SK-N-SH (cell line): ENCODE results near the gene SPEG. TPM values are rescaled to one million over a fixed set of nuclear protein-coding genes. Genes with fewer than 3 reads are reported as not detected.

ENCODE experiments used
- CTCF ChIA-PET: fragments of 300-600, 350-600 bp; formaldehyde crosslinking; extraction: SDS; loops from one replicate; lab custom pipeline; 2021; lab: Yijun Ruan, JAX
- POLR2A ChIA-PET: fragments of 350-600 bp; sonication (Branson Sonifier 250); formaldehyde crosslinking; extraction: SDS; loops from one replicate; lab custom pipeline; 2020; ENCODE audit warnings: antibody characterized with exemption, inconsistent platforms; lab: Yijun Ruan, JAX
- DNase-seq: peaks from one replicate; pipeline ENCODE4 v3.0.0; 2012
- H2AFZ ChIP-seq: fragments of 200-600 bp; sonication (generic); 2 replicates; pipeline ENCODE4 v1.8.1; 2016; ENCODE audit warnings: antibody characterized with exemption, mild to moderate bottlenecking, low read depth
- H3F3A ChIP-seq: fragments of 200-600 bp; sonication (generic); replicated peaks from 2 replicates; pipeline ENCODE3; 2016; ENCODE audit warnings: antibody characterized with exemption, mild to moderate bottlenecking; ENCODE audit not compliant: insufficient read depth
- H3K27ac ChIP-seq, 2 experiments: fragments of 200-500 bp in 1 of 2; fragments of 200-600 bp in 1 of 2; sonication (Bioruptor generic) in 1 of 2; sonication (generic), shearing (Covaris generic) in 1 of 2; 2 replicates each; pipeline versions ENCODE4 v1.5.1 to v1.6.1; 2014 to 2016; ENCODE audit warnings: low read depth in 2 of 2, inconsistent platforms in 1 of 2, low read length in 1 of 2, mild to moderate bottlenecking in 1 of 2, mixed read lengths in 1 of 2
- H3K27me3 ChIP-seq: fragments of 200-600 bp; sonication (generic), shearing (Covaris generic); 2 replicates; pipeline ENCODE4 v1.6.1; 2016; ENCODE audit warnings: mixed run types; ENCODE audit not compliant: insufficient read depth
- H3K36me3 ChIP-seq, 2 experiments: fragments of 200-500 bp in 1 of 2; fragments of 200-600 bp in 1 of 2; sonication (Bioruptor generic) in 1 of 2; sonication (generic) in 1 of 2; replicated peaks in 1 of 2; 2 replicates each; pipeline versions ENCODE3 to v1.5.1; 2014 to 2016; ENCODE audit warnings: low read length in 1 of 2, mild to moderate bottlenecking in 1 of 2; ENCODE audit not compliant: insufficient read depth in 2 of 2, control insufficient read depth in 1 of 2
- H3K4me1 ChIP-seq, 2 experiments: fragments of 200-500 bp in 1 of 2; fragments of 200-600 bp in 1 of 2; sonication (Bioruptor generic) in 1 of 2; sonication (generic), shearing (Covaris generic) in 1 of 2; 2 replicates each; pipeline versions ENCODE4 v1.5.1 to v1.6.1; 2014 to 2016; ENCODE audit warnings: low read depth in 1 of 2, low read length in 1 of 2, mixed run types in 1 of 2; ENCODE audit not compliant: insufficient read depth in 2 of 2, control insufficient read depth in 1 of 2
- H3K4me2 ChIP-seq: fragments of 200-600 bp; sonication (generic), shearing (Covaris generic); 2 replicates; pipeline ENCODE4 v1.6.1; 2017; ENCODE audit warnings: mixed run types
- H3K4me3 ChIP-seq, 2 experiments: fragments of 200-500 bp in 1 of 2; fragments of 200-600 bp in 1 of 2; sonication (Bioruptor generic) in 1 of 2; sonication (generic), shearing (Covaris generic) in 1 of 2; 2 replicates each; pipeline versions ENCODE4 v1.5.1 to v1.8.1; 2014 to 2016; ENCODE audit warnings: low read depth in 2 of 2, inconsistent platforms in 1 of 2, low read length in 1 of 2, mild to moderate bottlenecking in 1 of 2, mixed read lengths in 1 of 2, moderate library complexity in 1 of 2
- H3K79me2 ChIP-seq: fragments of 200-600 bp; sonication (generic); 2 replicates; pipeline ENCODE4 v1.8.1; 2017; ENCODE audit warnings: mild to moderate bottlenecking; ENCODE audit not compliant: insufficient read depth
- H3K9ac ChIP-seq: fragments of 200-600 bp; sonication (generic); 2 replicates; pipeline ENCODE4 v1.6.1; 2017; ENCODE audit warnings: mixed run types
- H3K9me2 ChIP-seq: fragments of 200-600 bp; sonication (generic); 2 replicates; pipeline ENCODE4 v1.6.1; 2017; ENCODE audit warnings: mixed run types
- H3K9me3 ChIP-seq: fragments of 200-600 bp; sonication (generic); 2 replicates; pipeline ENCODE4 v1.6.1; 2017; ENCODE audit warnings: mixed run types, mild to moderate bottlenecking, moderate library complexity
- H4K20me1 ChIP-seq: fragments of 200-600 bp; sonication (generic); 2 replicates; pipeline ENCODE4 v1.6.1; 2017; ENCODE audit warnings: mild to moderate bottlenecking, mixed run types; ENCODE audit not compliant: insufficient read depth
- CTCF ChIP-seq: fragments of 200-600 bp; sonication (generic); IDR thresholded peaks from 2 replicates; pipeline ENCODE4 v1.6.1; 2017; ENCODE audit warnings: antibody characterized with exemption, mild to moderate bottlenecking, moderate library complexity
- FOXJ3 ChIP-seq: sonication (generic); formaldehyde crosslinking; IDR thresholded peaks from 2 replicates; pipeline ENCODE4 v1.5.1; 2020; ENCODE audit warnings: mild to moderate bottlenecking, missing genetic modification reagents
- FOXM1 ChIP-seq: IDR thresholded peaks from 2 replicates; pipeline ENCODE4 v1.4.0; 2012; ENCODE audit warnings: low read depth, mild to moderate bottlenecking
- GATA2 ChIP-seq: sonication (generic); formaldehyde crosslinking; IDR thresholded peaks from 2 replicates; pipeline ENCODE4 v1.5.0; 2020; ENCODE audit warnings: mild to moderate bottlenecking, missing genetic modification reagents
- IRF3 ChIP-seq: fragments of 150-350 bp; IDR thresholded peaks from 2 replicates; pipeline ENCODE4 v1.6.1; 2016; ENCODE audit warnings: mild to moderate bottlenecking, low read depth, low read length
- JUND ChIP-seq: IDR thresholded peaks from 2 replicates; pipeline ENCODE4 v1.4.0; 2012
- MEF2A ChIP-seq: IDR thresholded peaks from 2 replicates; pipeline ENCODE4 v1.4.0; 2012; ENCODE audit warnings: low read depth, borderline replicate concordance
- MXI1 ChIP-seq: IDR thresholded peaks from 2 replicates; pipeline ENCODE4 v1.6.1; 2012; ENCODE audit warnings: mild to moderate bottlenecking, low read depth, low read length, improper control_type of control experiment
- NRF1 ChIP-seq: IDR thresholded peaks from 2 replicates; pipeline ENCODE4 v1.6.1; 2012; ENCODE audit warnings: low read depth, mild to moderate bottlenecking, low read length
- PBX3 ChIP-seq: IDR thresholded peaks from 2 replicates; pipeline ENCODE4; 2012
- POLR2AphosphoS5 ChIP-seq: IDR thresholded peaks from 2 replicates; pipeline ENCODE4 v1.6.1; 2012; ENCODE audit warnings: low read depth, low read length
- RXRA ChIP-seq: IDR thresholded peaks from 2 replicates; pipeline ENCODE4 v1.4.0; 2012; ENCODE audit warnings: low read depth, mild to moderate bottlenecking, borderline replicate concordance
- SMC3 ChIP-seq: IDR thresholded peaks from 2 replicates; pipeline ENCODE4 v1.6.1; 2012; ENCODE audit warnings: low read depth, low read length, improper control_type of control experiment
- TAF1 ChIP-seq: IDR thresholded peaks from 2 replicates; pipeline ENCODE4 v1.6.1; 2012; ENCODE audit warnings: low read depth, mild to moderate bottlenecking, low read length, moderate library complexity, borderline replicate concordance
- USF1 ChIP-seq: IDR thresholded peaks from 2 replicates; pipeline ENCODE4 v1.4.0; 2012; ENCODE audit warnings: low read depth, borderline replicate concordance
- WGBS: methylation state at CpG from one replicate; pipeline ENCODE4 v1.1.6; 2017; ENCODE audit warnings: low lambda C conversion rate; 5-methylcytosine and 5-hydroxymethylcytosine counted together
- polyA plus RNA-seq, 3 experiments: library from polyadenylated mRNA; depleted of rRNA; stranded (reverse); fragments of >200 nt; gene quantifications; 2 replicates each; pipeline ENCODE4 v1.2.3, GENCODE V29; 2012
- TF ChIP-seq, protein P1 (sequence below): IDR thresholded peaks from 2 replicates; pipeline ENCODE4 v1.4.0; 2012; ENCODE audit warnings: low read depth, borderline replicate concordance

The SPEG gene
- polyA plus RNA-seq, 1 of the 3 experiments (the other 2 are of a cell fraction): 107 TPM

GRCh38 chr2:219515874-219516629 lies 81.4 kb downstream of the SPEG start:
- peak overlapping the region in 1 of 2 experiments; percentile 7; a peak in 1 of 4 replicates for H3K4me3 ChIP-seq
- H3K36me3 ChIP-seq: no peaks in the 10 kb centered on the region
- ChIA-PET CTCF (interaction anchor here (2.1 to 62.1 kb wide), 4 partner anchors 1 to 113 kb away, joined by 6 to 2824 read pairs (median 1418); partner anchors contain the start of genes ASIC4, CHPF, GMPPA and TMEM198), POLR2A (interaction anchor here (5.4 to 13.5 kb wide), 2 partner anchors 11 to 17 kb away, joined by 40 to 210 read pairs; partner anchors contain the start of gene GMPPA)
- H4K20me1 ChIP-seq: no peaks in the 10 kb centered on the region
- DNase-seq: no peak
- WGBS: 81% methylated on average over 17 of the region's 17 CpGs
- no peaks in the 10 kb centered on the region for H3F3A ChIP-seq
- H3K27ac ChIP-seq: peak overlapping the region in 1 of 2 experiments; percentile 96; a peak in 2 of 4 replicates
- H3K4me2 ChIP-seq: no peak overlapping the region
- H3K4me1 ChIP-seq: peaks cover 3 to 94% of the 10 kb centered on the region in 2 experiments; a peak in 2 of 4 replicates
- no peak overlapping the region for H2AFZ ChIP-seq
- TF ChIP-seq MEF2A (no peak), NRF1 (no peak), JUND (no peak), SMC3 (no peak), POLR2AphosphoS5 (no peak), PBX3 (no peak), RXRA (no peak), FOXM1 (no peak), IRF3 (no peak), CTCF (no peak), GATA2 (CRISPR knock-in tag) (no peak), TAF1 (no peak), MXI1 (no peak), USF1 (no peak), FOXJ3 (CRISPR knock-in tag) (no peak)
- TF ChIP-seq, protein P1, sequence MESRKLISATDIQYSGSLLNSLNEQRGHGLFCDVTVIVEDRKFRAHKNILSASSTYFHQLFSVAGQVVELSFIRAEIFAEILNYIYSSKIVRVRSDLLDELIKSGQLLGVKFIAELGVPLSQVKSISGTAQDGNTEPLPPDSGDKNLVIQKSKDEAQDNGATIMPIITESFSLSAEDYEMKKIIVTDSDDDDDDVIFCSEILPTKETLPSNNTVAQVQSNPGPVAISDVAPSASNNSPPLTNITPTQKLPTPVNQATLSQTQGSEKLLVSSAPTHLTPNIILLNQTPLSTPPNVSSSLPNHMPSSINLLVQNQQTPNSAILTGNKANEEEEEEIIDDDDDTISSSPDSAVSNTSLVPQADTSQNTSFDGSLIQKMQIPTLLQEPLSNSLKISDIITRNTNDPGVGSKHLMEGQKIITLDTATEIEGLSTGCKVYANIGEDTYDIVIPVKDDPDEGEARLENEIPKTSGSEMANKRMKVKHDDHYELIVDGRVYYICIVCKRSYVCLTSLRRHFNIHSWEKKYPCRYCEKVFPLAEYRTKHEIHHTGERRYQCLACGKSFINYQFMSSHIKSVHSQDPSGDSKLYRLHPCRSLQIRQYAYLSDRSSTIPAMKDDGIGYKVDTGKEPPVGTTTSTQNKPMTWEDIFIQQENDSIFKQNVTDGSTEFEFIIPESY: no peak
- TF ChIP-seq, all 33 proteins: peak for 0
- H3K27me3 ChIP-seq: peaks cover 33% of the 10 kb centered on the region
- H3K9ac ChIP-seq: no peak overlapping the region
- no peaks in the 10 kb centered on the region for H3K9me2 ChIP-seq
- H3K9me3 ChIP-seq: no peaks in the 10 kb centered on the region
- H3K79me2 ChIP-seq: no peaks in the 10 kb centered on the region
